Central memory CD8-positive, alpha-beta T cell (primary cell): ENCODE data around the gene PLEKHO2.

Experiments used
- ATAC-seq: fragments of 150-1000 bp; cut with Tn5 transposase; replicated peaks from 2 replicates; pipeline ENCODE4 v1.10.0; 2022; ENCODE audit warnings: mild to moderate bottlenecking, moderate FRiP score, moderate number of reproducible peaks; ENCODE audit not compliant: poor library complexity, severe bottlenecking; ENCODE audit errors: extremely low read depth
- DNase-seq, 2 donors: peaks; one replicate each; pipeline ENCODE4 v3.0.0; 2021; ENCODE audit warnings: low spot score in 2 of 2
- H3K27ac Mint-ChIP-seq: one replicate; pipeline ENCODE4 v1.8.0; 2022; ENCODE audit warnings: low read depth, mild to moderate bottlenecking, moderate library complexity, mixed read lengths
- H3K27me3 Mint-ChIP-seq: one replicate; pipeline ENCODE4 v1.8.0; 2022; ENCODE audit warnings: mixed read lengths
- H3K36me3 Mint-ChIP-seq: one replicate; pipeline ENCODE4 v1.8.0; 2022; ENCODE audit warnings: mild to moderate bottlenecking, moderate library complexity, mixed read lengths; ENCODE audit not compliant: insufficient read depth
- H3K4me1 Mint-ChIP-seq: one replicate; pipeline ENCODE4 v1.8.0; 2022; ENCODE audit warnings: mixed read lengths
- H3K4me3 Mint-ChIP-seq: one replicate; pipeline ENCODE4 v1.8.0; 2022; ENCODE audit warnings: mild to moderate bottlenecking, moderate library complexity, mixed read lengths
- H3K9me3 Mint-ChIP-seq: one replicate; pipeline ENCODE4 v1.8.0; 2022; ENCODE audit warnings: mixed read lengths

PLEKHO2 gene

DNA sequence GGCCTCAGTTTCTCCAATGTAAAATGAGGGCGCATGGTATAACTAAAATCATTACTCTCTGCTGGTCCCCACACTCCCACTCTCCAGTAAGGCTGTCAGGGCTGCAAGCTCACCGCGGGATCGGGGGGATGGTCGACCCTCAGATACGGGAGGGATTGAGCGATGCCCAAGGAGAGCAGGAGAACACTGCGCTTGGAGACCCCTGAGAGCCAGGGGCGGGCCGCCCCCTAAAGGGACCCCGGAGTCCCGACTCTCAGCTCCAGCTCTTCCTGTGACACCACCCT lies 713 bp upstream of the PLEKHO2 start:
- Mint-ChIP-seq H3K36me3 (peaks cover 9% of the 10 kb centered on the region), H3K4me3 (peak overlapping the region; percentile 95), H3K4me1 (peaks cover 77% of the 10 kb centered on the region), H3K27me3 (no peaks in the 10 kb centered on the region), H3K27ac (peak overlapping the region; percentile 89), H3K9me3 (no peaks in the 10 kb centered on the region)
- ATAC-seq, result no peak
- no peak for DNase-seq

DNA sequence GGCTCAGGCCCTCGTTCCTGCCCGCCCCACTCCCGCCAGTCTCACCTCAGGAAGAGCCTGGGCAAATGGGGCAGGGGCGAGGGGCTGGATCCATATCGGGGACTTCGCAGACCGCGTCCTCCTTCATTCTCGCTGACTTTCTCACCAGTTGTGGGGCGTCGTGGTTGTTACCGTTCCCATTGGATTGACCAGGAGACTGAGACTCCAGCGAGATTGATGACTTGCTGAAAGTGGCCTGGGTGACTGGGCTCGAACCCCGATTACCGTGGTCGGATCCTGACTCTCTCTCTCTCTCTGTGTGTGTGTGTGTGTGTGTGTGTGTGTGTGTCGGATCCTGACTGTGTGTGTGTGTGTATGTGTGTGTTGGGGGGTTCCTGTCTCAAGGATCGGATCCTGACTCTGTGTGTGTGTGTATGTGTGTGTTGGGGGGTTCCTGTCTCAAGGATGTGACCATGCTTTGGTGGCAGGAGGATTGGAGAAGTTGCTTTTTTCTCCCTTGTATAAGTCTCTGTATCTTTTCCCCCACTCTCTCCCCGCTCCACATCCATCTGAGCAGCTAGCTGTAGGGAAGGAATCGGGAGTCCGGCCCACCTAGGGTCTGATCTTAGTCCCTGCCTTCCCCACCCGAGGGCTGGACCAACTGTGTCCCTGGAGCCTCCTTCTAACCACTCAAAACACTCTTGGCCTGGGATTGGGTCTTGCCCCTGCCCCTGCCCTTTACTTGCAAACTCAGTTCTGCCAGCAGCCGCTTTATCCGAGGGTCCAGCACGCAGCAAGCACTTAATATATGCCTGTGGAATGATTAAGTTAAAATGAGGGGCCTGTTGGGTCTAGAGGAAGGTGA lies 603 bp downstream of the PLEKHO2 start:
- Mint-ChIP-seq H3K27ac (peak overlapping the region; percentile 89), H3K4me3 (peak overlapping the region; percentile 95), H3K27me3 (no peaks in the 10 kb centered on the region), H3K36me3 (peaks cover 8% of the 10 kb centered on the region), H3K4me1 (peaks cover 80% of the 10 kb centered on the region), H3K9me3 (no peaks in the 10 kb centered on the region)
- ATAC-seq (no peak), DNase-seq (no peak)

DNA sequence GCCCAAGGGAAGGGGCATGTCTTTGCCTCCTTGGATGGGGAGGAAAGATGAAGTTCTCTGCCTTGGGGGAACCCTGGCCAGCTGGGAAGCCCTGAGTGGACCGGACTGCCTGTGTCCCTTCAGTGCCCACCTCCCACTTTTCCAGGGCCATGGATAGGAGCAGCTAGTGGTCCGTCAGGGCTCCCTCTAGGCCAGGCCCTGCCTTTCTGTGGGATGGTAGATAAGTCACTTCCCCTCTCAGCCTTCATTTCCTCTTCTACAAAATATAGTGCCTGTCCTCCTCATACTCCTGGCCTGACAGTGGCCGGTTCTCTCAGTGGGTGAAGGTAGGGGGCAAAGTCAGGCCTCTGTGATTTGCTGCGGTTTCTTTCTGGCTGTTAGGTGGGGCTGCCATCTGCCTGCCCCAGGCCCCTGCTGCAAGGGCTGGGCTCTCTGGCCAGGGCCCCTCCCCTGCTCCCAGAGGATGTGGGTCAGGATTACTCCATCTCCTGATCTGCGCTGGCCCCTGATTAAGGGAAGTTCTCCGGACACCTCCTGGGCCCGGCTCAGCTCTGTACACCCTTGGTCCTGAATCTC lies 1.4 kb downstream of the PLEKHO2 start:
- no peak for ATAC-seq
- Mint-ChIP-seq H3K27me3 (no peaks in the 10 kb centered on the region), H3K9me3 (no peaks in the 10 kb centered on the region), H3K36me3 (peaks cover 8% of the 10 kb centered on the region), H3K27ac (peak overlapping the region; percentile 89), H3K4me1 (peaks cover 81% of the 10 kb centered on the region), H3K4me3 (peak overlapping the region; percentile 95)
- DNase-seq, result no peak

DNA sequence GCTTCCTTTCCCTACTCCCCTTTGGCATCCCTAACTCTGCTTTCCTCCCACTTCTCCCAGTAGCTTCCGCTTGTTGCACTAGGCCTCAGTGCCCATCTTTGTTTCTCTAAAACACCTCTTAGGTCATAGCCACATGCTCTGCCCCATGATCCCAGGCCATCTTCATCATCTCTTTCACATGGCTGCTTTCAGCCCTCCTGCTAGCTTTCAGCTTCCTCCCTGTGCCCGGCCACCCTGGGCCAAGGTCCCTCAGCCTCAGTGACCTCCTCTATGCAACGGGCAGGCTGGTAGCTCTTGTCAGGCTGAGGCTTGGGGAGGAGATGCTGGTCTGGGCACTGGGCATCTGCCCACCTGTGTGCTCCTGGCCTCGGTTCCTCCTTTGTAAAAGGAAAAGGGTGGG lies 2.3 kb downstream of the PLEKHO2 start:
- ATAC-seq (no peak), DNase-seq (no peak)
- H3K27ac Mint-ChIP-seq, result peak overlapping the region; percentile 89
- peaks cover 78% of the 10 kb centered on the region for H3K4me1 Mint-ChIP-seq
- peaks cover 14% of the 10 kb centered on the region for H3K36me3 Mint-ChIP-seq
- no peaks in the 10 kb centered on the region for H3K9me3 Mint-ChIP-seq
- no peaks in the 10 kb centered on the region for H3K27me3 Mint-ChIP-seq
- peak overlapping the region; percentile 95 for H3K4me3 Mint-ChIP-seq

DNA sequence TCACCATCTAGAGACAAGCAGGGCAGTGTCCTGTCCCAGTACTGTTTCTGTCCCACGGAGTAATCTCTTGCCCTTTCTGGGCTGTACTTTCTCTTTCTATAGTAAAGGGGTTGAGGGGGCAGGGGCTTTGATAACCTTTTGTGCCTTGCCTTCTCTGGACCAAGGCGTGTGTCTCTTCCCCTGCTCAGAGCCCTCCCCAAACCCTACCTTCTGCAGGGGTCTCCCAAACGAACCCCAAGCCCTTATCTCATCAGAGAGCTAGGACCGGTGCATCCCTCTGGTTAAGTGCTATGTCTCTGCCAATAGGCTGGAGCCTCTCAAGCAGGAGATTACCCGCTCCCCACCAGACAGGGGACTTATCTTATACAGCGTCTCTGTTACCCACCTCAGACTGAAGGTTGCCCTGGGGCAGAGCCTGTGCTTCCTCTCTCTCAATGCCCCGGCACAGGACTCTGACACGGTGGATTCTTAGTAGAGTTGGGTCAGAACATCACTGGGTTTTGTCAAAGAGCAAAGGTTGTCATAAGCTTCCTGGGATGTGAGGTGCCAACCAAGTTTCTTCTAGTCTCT lies 2.9 kb downstream of the PLEKHO2 start:
- H3K27me3 Mint-ChIP-seq, result no peaks in the 10 kb centered on the region
- H3K9me3 Mint-ChIP-seq, result no peaks in the 10 kb centered on the region
- DNase-seq (peak in 1 of 2 donors; percentile 28), ATAC-seq (peak; percentile 34)
- peaks cover 21% of the 10 kb centered on the region for H3K36me3 Mint-ChIP-seq
- peak overlapping the region; percentile 95 for H3K4me3 Mint-ChIP-seq
- peaks cover 77% of the 10 kb centered on the region for H3K4me1 Mint-ChIP-seq
- H3K27ac Mint-ChIP-seq, result peak overlapping the region; percentile 89

DNA sequence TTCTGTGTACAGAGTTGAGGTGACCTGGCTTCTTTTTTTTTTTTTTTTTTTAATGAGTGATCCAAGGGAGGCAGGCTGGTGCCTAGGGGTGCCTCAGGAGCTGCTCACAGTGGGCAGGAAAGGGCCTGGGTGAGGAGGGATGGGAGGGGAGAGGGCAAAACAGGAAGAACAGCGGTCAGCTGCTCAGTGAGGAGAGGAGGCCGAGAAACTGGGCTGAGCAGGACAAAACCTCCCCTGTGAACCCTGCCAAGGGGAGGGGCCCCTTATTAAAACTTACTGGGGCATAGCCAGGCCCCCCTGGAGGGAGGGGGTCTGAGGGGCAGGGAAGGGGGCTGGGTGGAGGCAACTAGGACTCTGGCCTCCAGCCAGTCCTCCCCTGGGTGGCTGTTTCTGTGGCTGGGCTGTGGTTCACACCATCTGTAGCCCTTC lies 3.5 kb downstream of the PLEKHO2 start:
- no peaks in the 10 kb centered on the region for H3K27me3 Mint-ChIP-seq
- ATAC-seq (no peak), DNase-seq (no peak)
- peak overlapping the region; percentile 95 for H3K4me3 Mint-ChIP-seq
- H3K9me3 Mint-ChIP-seq, result no peaks in the 10 kb centered on the region
- peak overlapping the region; percentile 89 for H3K27ac Mint-ChIP-seq
- peaks cover 25% of the 10 kb centered on the region for H3K36me3 Mint-ChIP-seq
- H3K4me1 Mint-ChIP-seq, result peaks cover 75% of the 10 kb centered on the region

DNA sequence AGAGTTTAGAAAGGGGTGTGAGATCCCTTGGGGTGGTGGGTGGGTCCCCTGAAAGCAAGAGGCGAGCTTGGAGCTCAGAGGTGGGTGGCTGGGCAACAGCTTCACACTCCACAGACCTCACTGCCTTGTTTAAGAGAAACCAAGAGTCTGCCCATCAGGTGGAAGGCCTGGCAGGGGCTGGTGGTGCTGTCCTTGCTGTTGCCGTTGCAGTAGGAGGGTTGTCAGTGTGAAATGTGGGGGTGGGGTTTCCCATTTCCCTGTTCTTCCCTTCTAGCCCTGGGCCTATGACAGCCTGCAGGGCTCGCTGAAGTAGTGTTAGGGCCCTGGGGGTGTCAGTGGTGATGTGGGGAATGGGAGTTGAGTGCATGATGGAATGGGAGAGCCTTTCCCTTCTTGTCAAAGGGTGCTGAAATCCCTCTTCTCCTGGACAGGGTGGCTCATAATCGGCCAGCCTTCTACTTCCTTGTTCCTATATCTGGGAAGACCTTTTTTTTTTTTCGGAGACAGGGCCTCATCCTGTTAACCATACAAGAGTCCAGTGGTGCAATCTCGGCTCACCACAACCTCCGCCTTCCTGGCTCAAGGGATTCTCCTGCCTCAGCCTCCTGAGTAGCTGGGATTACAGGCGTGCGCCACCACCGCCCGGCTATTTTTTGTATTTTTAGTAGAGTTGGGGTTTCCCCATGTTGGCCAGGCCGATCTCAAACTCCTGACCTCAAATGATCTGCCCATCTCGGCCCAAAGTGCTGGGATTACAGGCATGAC lies 4.3 kb downstream of the PLEKHO2 start:
- Mint-ChIP-seq H3K4me1 (peaks cover 74% of the 10 kb centered on the region), H3K27me3 (no peaks in the 10 kb centered on the region), H3K27ac (peak overlapping the region; percentile 89), H3K9me3 (no peaks in the 10 kb centered on the region), H3K36me3 (peaks cover 27% of the 10 kb centered on the region), H3K4me3 (peak overlapping the region; percentile 95)
- no peak for ATAC-seq
- DNase-seq, result no peak

DNA sequence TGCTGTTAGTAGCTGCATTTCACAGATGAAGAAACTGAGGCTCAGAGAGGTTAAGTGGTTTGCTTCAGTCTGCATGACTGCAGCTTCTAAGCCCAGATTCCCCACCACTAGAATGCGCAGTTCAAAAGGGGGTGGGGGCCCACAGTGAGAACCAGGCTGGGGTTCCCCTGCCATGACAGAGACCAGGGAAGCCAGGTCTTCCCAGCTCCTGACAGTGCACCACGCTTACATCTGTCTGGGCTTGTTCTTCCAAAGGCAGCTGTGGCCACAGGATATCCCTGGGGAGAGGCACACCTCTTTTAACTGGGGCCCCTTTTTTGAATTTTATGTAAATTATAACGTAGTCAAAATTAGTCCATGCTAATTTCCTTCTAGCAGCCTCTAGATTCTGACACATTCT lies 5.3 kb downstream of the PLEKHO2 start:
- ATAC-seq (no peak), DNase-seq (no peak)
- H3K27me3 Mint-ChIP-seq, result no peaks in the 10 kb centered on the region
- peaks cover 30% of the 10 kb centered on the region for H3K36me3 Mint-ChIP-seq
- H3K9me3 Mint-ChIP-seq, result no peaks in the 10 kb centered on the region
- peaks cover 81% of the 10 kb centered on the region for H3K4me1 Mint-ChIP-seq
- H3K27ac Mint-ChIP-seq, result no peak overlapping the region
- H3K4me3 Mint-ChIP-seq, result peak overlapping the region; percentile 95

DNA sequence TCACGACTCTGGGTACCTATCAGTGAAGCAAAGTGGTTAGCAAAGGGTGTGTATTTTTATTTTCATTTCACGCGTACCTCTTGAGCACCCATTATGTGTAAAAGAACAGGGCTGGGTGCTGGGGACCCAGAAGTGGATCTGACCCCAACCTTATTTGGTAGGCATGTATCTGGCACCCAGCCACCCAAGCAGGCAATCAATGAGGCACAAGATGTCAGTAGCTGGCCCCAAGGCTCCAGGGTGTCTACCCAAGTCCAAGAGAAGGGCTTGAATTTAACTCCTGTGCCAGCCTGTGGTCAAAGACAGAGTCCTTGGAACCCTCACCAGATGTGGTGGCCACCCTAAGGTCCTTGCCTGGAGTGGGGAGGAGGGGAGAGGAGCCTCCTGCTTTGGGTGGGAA lies 5.7 kb downstream of the PLEKHO2 start:
- ATAC-seq (no peak), DNase-seq (no peak)
- H3K36me3 Mint-ChIP-seq, result peaks cover 29% of the 10 kb centered on the region
- peaks cover 81% of the 10 kb centered on the region for H3K4me1 Mint-ChIP-seq
- H3K9me3 Mint-ChIP-seq, result no peaks in the 10 kb centered on the region
- no peak overlapping the region for H3K27ac Mint-ChIP-seq
- peak overlapping the region; percentile 48 for H3K4me3 Mint-ChIP-seq
- H3K27me3 Mint-ChIP-seq, result no peaks in the 10 kb centered on the region

DNA sequence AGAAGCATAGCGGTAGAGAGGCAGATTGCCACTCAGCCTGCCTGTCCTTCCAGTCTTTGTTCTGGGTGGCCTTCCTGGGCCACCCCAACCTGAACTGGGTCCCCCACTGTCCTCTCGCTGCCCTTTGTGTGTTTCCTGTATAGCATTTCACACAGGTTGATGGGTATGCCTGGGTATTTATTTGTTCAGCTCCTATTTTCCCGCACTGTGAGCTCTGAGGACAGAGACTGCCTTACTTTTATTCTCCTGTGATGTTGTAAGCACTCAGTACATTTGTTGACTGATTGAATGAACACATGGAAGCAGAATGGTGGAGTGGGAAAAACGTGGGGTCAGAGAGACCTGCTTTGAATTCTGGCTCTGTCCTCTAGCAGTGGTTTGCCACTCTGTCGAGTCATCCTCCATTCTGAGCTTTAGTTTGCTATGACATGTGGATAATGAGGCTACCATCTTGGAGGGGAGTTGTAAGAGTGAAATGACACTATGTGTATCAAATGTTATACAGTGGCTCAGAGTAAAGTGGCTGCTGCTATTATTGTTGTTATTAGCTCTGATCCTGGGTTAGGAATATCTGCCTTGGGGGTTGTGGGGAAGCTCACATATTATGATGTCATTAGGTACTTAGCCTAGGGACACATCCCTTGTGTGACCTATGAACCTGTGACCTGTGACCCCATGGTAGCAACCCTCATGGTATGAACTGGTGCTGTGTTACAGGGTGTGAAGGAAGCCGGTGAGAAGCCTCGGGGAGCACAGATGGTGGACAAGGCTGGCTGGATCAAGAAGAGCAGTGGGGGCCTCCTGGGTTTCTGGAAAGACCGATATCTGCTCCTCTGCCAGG lies 6.4 kb downstream of the PLEKHO2 start:
- H3K4me1 Mint-ChIP-seq, result peaks cover 74% of the 10 kb centered on the region
- peaks cover 32% of the 10 kb centered on the region for H3K36me3 Mint-ChIP-seq
- no peaks in the 10 kb centered on the region for H3K27me3 Mint-ChIP-seq
- H3K9me3 Mint-ChIP-seq, result no peaks in the 10 kb centered on the region
- DNase-seq (no peak), ATAC-seq (no peak)
- H3K4me3 Mint-ChIP-seq, result peak overlapping the region; percentile 5
- H3K27ac Mint-ChIP-seq, result no peak overlapping the region

DNA sequence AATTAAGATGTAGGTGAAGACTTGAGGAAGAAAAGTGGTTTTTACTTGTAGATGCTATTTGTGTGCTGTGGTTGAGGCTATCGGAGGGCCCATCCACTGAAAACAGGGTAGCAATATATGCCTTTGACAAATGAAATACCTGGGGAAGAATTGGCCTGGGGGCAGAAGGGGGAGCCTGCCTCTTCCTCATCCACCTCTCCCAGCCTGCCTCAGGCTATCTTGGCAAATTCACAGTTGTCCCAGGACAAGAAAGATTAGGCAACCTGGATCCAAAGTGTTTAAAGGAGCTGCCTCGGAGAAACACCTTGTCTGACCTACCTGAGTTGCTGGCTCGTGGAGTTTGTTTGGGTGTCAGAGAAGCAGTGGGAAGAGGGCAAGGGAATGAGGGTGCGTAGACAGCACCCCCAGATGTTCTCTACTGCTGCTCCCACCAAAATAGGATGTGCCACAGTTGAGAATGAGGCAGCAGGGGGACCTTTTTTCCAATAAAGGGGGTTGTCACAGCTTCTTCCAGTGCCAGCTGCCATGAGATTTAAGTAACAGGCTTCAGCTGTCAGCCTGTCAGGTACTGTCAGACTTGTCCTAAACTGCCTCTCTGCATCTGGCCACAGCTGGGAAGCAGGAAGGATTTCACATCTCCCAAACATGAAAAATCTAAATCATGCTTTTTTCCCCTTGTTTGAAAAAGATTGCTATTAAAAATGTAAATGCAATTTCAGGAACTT lies 9.2 kb downstream of the PLEKHO2 start:
- H3K36me3 Mint-ChIP-seq, result peaks cover 44% of the 10 kb centered on the region
- no peak overlapping the region for H3K4me3 Mint-ChIP-seq
- H3K27me3 Mint-ChIP-seq, result no peaks in the 10 kb centered on the region
- H3K27ac Mint-ChIP-seq, result peak overlapping the region; percentile 38
- no peak for DNase-seq
- H3K4me1 Mint-ChIP-seq, result peaks cover 68% of the 10 kb centered on the region
- H3K9me3 Mint-ChIP-seq, result no peaks in the 10 kb centered on the region
- ATAC-seq, result no peak
